ENCODE results near the gene CCDC117.
"Not testable (repeated sequence)": the region's sequence is repeated elsewhere in the genome, so short reads cannot be mapped to it uniquely, and the experiment has no call there.

CCDC117 gene

GRCh38 chr22:28759861-28760560 is 12.5 kb upstream of the CCDC117 start:
- no peak for TF ChIP-seq CTCF (IDR thresholded peaks at IDR 0.05; ENCODE audit: low read depth, low read length)
- DNase-seq (ENCODE audit: extremely low read depth, low read depth): no peak

GRCh38 chr22:28761449-28761755 is 11.1 kb upstream of the CCDC117 start:
- DNase-seq (ENCODE audit: extremely low read depth, low read depth): no peak
- no peak for TF ChIP-seq CTCF (IDR thresholded peaks at IDR 0.05; ENCODE audit: low read depth, low read length)

- not testable (repeated sequence) for DNase-seq (ENCODE audit: extremely low read depth, low read depth)
Observed at GRCh38 chr22:28762000-28762399, 10.5 kb upstream of the CCDC117 start.

- TF ChIP-seq CTCF (IDR thresholded peaks at IDR 0.05; ENCODE audit: low read depth, low read length): no peak
Observed at GRCh38 chr22:28766628-28767027, 5.9 kb upstream of the CCDC117 start.

GRCh38 chr22:28768701-28769393 is 3.6 kb upstream of the CCDC117 start:
- no peak for DNase-seq (ENCODE audit: extremely low read depth, low read depth)
- no peak for TF ChIP-seq CTCF (IDR thresholded peaks at IDR 0.05; ENCODE audit: low read depth, low read length)

More at GRCh38 chr22:28766628-28767027, 5.9 kb upstream of the CCDC117 start:
- DNase-seq (ENCODE audit: extremely low read depth, low read depth): no peak

- DNase-seq (ENCODE audit: extremely low read depth, low read depth): no peak
- no peak for TF ChIP-seq CTCF (IDR thresholded peaks at IDR 0.05; ENCODE audit: low read depth, low read length)
Observed at GRCh38 chr22:28769394-28770085, 3.0 kb upstream of the CCDC117 start.

GRCh38 chr22:28771195-28771791 is 1.2 kb upstream of the CCDC117 start:
- DNase-seq (ENCODE audit: extremely low read depth, low read depth): no peak
- no peak for TF ChIP-seq CTCF (IDR thresholded peaks at IDR 0.05; ENCODE audit: low read depth, low read length)
